GM18502 (cell line): ENCODE data around the gene FCHSD2.
"Not testable (repeated sequence)": the region's sequence is repeated elsewhere in the genome, so short reads cannot be mapped to it uniquely, and the experiment has no call there.

Experiments
- ATAC-seq: cut with Tn5 transposase; IDR thresholded peaks from one replicate; pipeline ENCODE4 v1.9.1; 2021; ENCODE audit warnings: mild to moderate bottlenecking; ENCODE audit not compliant: unreplicated experiment, poor library complexity

FCHSD2 gene

GRCh38 chr11:72814286-72815109, 327.6 kb downstream of the FCHSD2 start, which contains the start of gene ATG16L2:
Gene ATG16L2, plus strand, starts transcription at chr11:72814411. Its CDS starts 35 bp downstream, at chr11:72814446.
- peak; percentile 61 for ATAC-seq

- ATAC-seq: peak; percentile 41
These were observed 328.3 kb downstream of the FCHSD2 start for GRCh38 chr11:72813740-72814285.

- ATAC-seq: peak; percentile 43
These were observed 329.0 kb downstream of the FCHSD2 start for GRCh38 chr11:72812967-72813739.

- ATAC-seq: no peak
These were observed 329.5 kb downstream of the FCHSD2 start for GRCh38 chr11:72812604-72812966.

- ATAC-seq: not testable (repeated sequence)
These were observed 330.4 kb downstream of the FCHSD2 start for GRCh38 chr11:72811686-72812085.

- ATAC-seq: no peak
These were observed 333.8 kb downstream of the FCHSD2 start for GRCh38 chr11:72808331-72808798.

GRCh38 chr11:72807792-72808191, 334.3 kb downstream of the FCHSD2 start:
- ATAC-seq: no peak

GRCh38 chr11:72807021-72807693, 335.0 kb downstream of the FCHSD2 start:
- no peak for ATAC-seq

- not testable (repeated sequence) for ATAC-seq
These were observed 335.7 kb downstream of the FCHSD2 start for GRCh38 chr11:72806378-72806777.

GRCh38 chr11:72805216-72805615, 336.9 kb downstream of the FCHSD2 start:
- no peak for ATAC-seq

GRCh38 chr11:72802822-72803221, 339.3 kb downstream of the FCHSD2 start:
- ATAC-seq: no peak

- no peak for ATAC-seq
These were observed 342.7 kb downstream of the FCHSD2 start for GRCh38 chr11:72799441-72799840.

GRCh38 chr11:72798361-72798760, 343.8 kb downstream of the FCHSD2 start:
- no peak for ATAC-seq

GRCh38 chr11:72793425-72794367, 348.4 kb downstream of the FCHSD2 start, which contains the start of gene STARD10:
Gene STARD10, minus strand, starts transcription at chr11:72794047. Its CDS starts 12,866 bp downstream, at chr11:72781181.
- ATAC-seq: peak; percentile 86

- ATAC-seq: no peak
These were observed 349.1 kb downstream of the FCHSD2 start for GRCh38 chr11:72793076-72793424.

GRCh38 chr11:72792437-72793021, 349.6 kb downstream of the FCHSD2 start:
- no peak for ATAC-seq

- not testable (repeated sequence) for ATAC-seq
These were observed 350.9 kb downstream of the FCHSD2 start for GRCh38 chr11:72791228-72791627.

- no peak for ATAC-seq
These were observed 352.5 kb downstream of the FCHSD2 start for GRCh38 chr11:72789493-72790131.
